HEK293 (cell line): ENCODE results near the gene FRY.

Source experiments
- CTCF ChIA-PET: fragments of 350-600 bp; formaldehyde crosslinking; extraction: SDS; loops from one replicate; lab custom pipeline; 2021; ENCODE audit warnings: antibody characterized with exemption; lab: Yijun Ruan, JAX
- POLR2A ChIA-PET: fragments of 300-600 bp; formaldehyde crosslinking; extraction: SDS; loops from one replicate; lab custom pipeline; 2020; ENCODE audit warnings: antibody characterized with exemption, inconsistent platforms; lab: Yijun Ruan, JAX
- H3K27ac ChIP-seq: fragments of 200-500 bp; sonication (Bioruptor generic); 2 replicates; pipeline ENCODE4 v1.5.1; 2014; ENCODE audit warnings: low read depth, low read length, control low read depth, inconsistent platforms; ENCODE audit errors: extremely low read depth
- H3K36me3 ChIP-seq, 2 experiments: fragments of 200-500 bp in 1 of 2; sonication (Bioruptor generic) in 1 of 2; 1 replicate in 1 of 2; 2 replicates in 1 of 2; pipeline ENCODE4 v1.5.1; 2014 to 2017; ENCODE audit warnings: inconsistent platforms in 2 of 2, low read length in 2 of 2; ENCODE audit not compliant: control insufficient read depth in 2 of 2, insufficient read depth in 1 of 2
- H3K4me1 ChIP-seq: fragments of 200-500 bp; sonication (Bioruptor generic); 2 replicates; pipeline ENCODE4 v1.5.1; 2014; ENCODE audit warnings: mild to moderate bottlenecking, low read length, inconsistent platforms; ENCODE audit not compliant: control insufficient read depth, insufficient read depth
- H3K4me3 ChIP-seq: 2 replicates; pipeline ENCODE4 v1.5.1; 2011; ENCODE audit warnings: low read depth, mild to moderate bottlenecking, control low read depth, low read length, moderate library complexity
- H3K9me3 ChIP-seq: fragments of 200-500 bp; sonication (Bioruptor generic); 2 replicates; pipeline ENCODE4 v1.5.1; 2014; ENCODE audit warnings: low read depth, low read length, inconsistent platforms; ENCODE audit not compliant: control insufficient read depth, insufficient read depth
- CTCF ChIP-seq: fragments of 450-650 bp; formaldehyde crosslinking; IDR thresholded peaks from 2 replicates; pipeline ENCODE4 v1.5.1; 2016; ENCODE audit warnings: missing biosample characterization, missing genetic modification characterization
- EGR2 ChIP-seq: fragments of 450-650 bp; formaldehyde crosslinking; IDR thresholded peaks from 2 replicates; pipeline ENCODE4 v1.5.1; 2016; ENCODE audit warnings: low read depth, missing biosample characterization, missing genetic modification characterization
- HOXD13 ChIP-seq: sonication (generic); formaldehyde crosslinking; IDR thresholded peaks from 2 replicates; pipeline ENCODE4 v1.8.0; 2022; ENCODE audit warnings: missing genetic modification reagents, borderline replicate concordance
- KLF9 ChIP-seq: fragments of 450-650 bp; formaldehyde crosslinking; IDR thresholded peaks from 2 replicates; pipeline ENCODE4 v1.5.1; 2016; ENCODE audit warnings: missing biosample characterization, missing genetic modification characterization, low read depth
- OSR2 ChIP-seq: fragments of 450-650 bp; formaldehyde crosslinking; IDR thresholded peaks from 2 replicates; pipeline ENCODE4 v1.5.1; 2016; ENCODE audit warnings: missing biosample characterization, missing genetic modification characterization
- SCRT2 ChIP-seq: fragments of 450-650 bp; formaldehyde crosslinking; IDR thresholded peaks from 2 replicates; pipeline ENCODE4 v1.5.1; 2016; ENCODE audit warnings: missing biosample characterization, missing genetic modification characterization
- TRIM28 ChIP-seq: IDR thresholded peaks from 2 replicates; pipeline ENCODE4 v1.6.1; 2011; ENCODE audit warnings: low read length, control low read depth, borderline replicate concordance
- YY2 ChIP-seq: fragments of 450-650 bp; formaldehyde crosslinking; IDR thresholded peaks from 2 replicates; pipeline ENCODE4 v1.5.1; 2016; ENCODE audit warnings: missing biosample characterization, missing genetic modification characterization
- ZBTB11 ChIP-seq: fragments of 450-650 bp; formaldehyde crosslinking; conservative IDR thresholded peaks from 2 replicates; pipeline ENCODE4 v1.5.1; 2016; ENCODE audit warnings: low read depth, missing biosample characterization, missing genetic modification characterization
- ZBTB26 ChIP-seq: fragments of 450-650 bp; formaldehyde crosslinking; optimal IDR thresholded peaks from 2 replicates; pipeline ENCODE3; 2016; ENCODE audit warnings: missing biosample characterization, mild to moderate bottlenecking, missing genetic modification characterization
- ZBTB48 ChIP-seq: fragments of 450-650 bp; formaldehyde crosslinking; IDR thresholded peaks from 2 replicates; pipeline ENCODE4 v1.5.1; 2016; ENCODE audit warnings: missing biosample characterization, missing genetic modification characterization
- ZEB2 ChIP-seq: fragments of 450-650 bp; formaldehyde crosslinking; IDR thresholded peaks from 2 replicates; pipeline ENCODE4 v1.5.1; 2016; ENCODE audit warnings: missing biosample characterization, missing genetic modification characterization
- ZNF10 ChIP-seq: fragments of 450-650 bp; formaldehyde crosslinking; IDR thresholded peaks from 2 replicates; pipeline ENCODE4 v1.5.1; 2017; ENCODE audit warnings: missing biosample characterization, missing genetic modification characterization
- ZNF2 ChIP-seq: fragments of 450-650 bp; formaldehyde crosslinking; IDR thresholded peaks from 2 replicates; pipeline ENCODE4 v1.5.1; 2016; ENCODE audit warnings: missing biosample characterization, missing genetic modification characterization
- ZNF202 ChIP-seq: fragments of 450-650 bp; formaldehyde crosslinking; IDR thresholded peaks from 2 replicates; pipeline ENCODE4 v1.5.1; 2016; ENCODE audit warnings: missing biosample characterization, missing genetic modification characterization, borderline replicate concordance
- ZNF211 ChIP-seq: fragments of 450-650 bp; formaldehyde crosslinking; IDR thresholded peaks from 2 replicates; pipeline ENCODE4 v1.5.1; 2016; ENCODE audit warnings: low read depth, missing biosample characterization, missing genetic modification characterization
- ZNF335 ChIP-seq: fragments of 450-650 bp; formaldehyde crosslinking; conservative IDR thresholded peaks from 2 replicates; pipeline ENCODE4 v1.5.1; 2016; ENCODE audit warnings: missing biosample characterization, missing genetic modification characterization
- ZNF558 ChIP-seq: fragments of 450-650 bp; formaldehyde crosslinking; IDR thresholded peaks from 2 replicates; pipeline ENCODE4 v1.5.1; 2016; ENCODE audit warnings: missing biosample characterization, missing genetic modification characterization
- ZNF654 ChIP-seq: fragments of 450-650 bp; formaldehyde crosslinking; IDR thresholded peaks from 2 replicates; pipeline ENCODE4 v1.5.1; 2016; ENCODE audit warnings: low read depth, missing biosample characterization, missing genetic modification characterization
- ZNF677 ChIP-seq: fragments of 450-650 bp; IDR thresholded peaks from 2 replicates; pipeline ENCODE4 v1.5.0; 2018; ENCODE audit warnings: missing biosample characterization, mild to moderate bottlenecking, missing genetic modification characterization, moderate library complexity
- ZNF747 ChIP-seq: fragments of 450-650 bp; formaldehyde crosslinking; IDR thresholded peaks from 2 replicates; pipeline ENCODE4 v1.5.1; 2016; ENCODE audit warnings: missing biosample characterization, missing genetic modification characterization
- ZNF768 ChIP-seq: fragments of 450-650 bp; formaldehyde crosslinking; IDR thresholded peaks from 2 replicates; pipeline ENCODE4 v1.5.1; 2018; ENCODE audit warnings: missing biosample characterization, mild to moderate bottlenecking, missing genetic modification characterization
- ZNF792 ChIP-seq: fragments of 450-650 bp; formaldehyde crosslinking; IDR thresholded peaks from 2 replicates; pipeline ENCODE4 v1.5.1; 2016; ENCODE audit warnings: missing biosample characterization, missing genetic modification characterization
- ZSCAN5A ChIP-seq: fragments of 450-650 bp; formaldehyde crosslinking; IDR thresholded peaks from 2 replicates; pipeline ENCODE4 v1.5.1; 2016; ENCODE audit warnings: missing biosample characterization, missing genetic modification characterization

The FRY gene

GRCh38 chr13:32246468-32246867 is 214.9 kb downstream of the FRY start:
- POLR2A ChIA-PET = no interaction called here
- TF ChIP-seq TRIM28 (peak; percentile 17; the same call in 1 of the 2 replicates), ZBTB48 (tag by site-specific recombination) (peak; percentile 24; the same call in 1 of the 2 replicates), OSR2 (tag by site-specific recombination) (no peak), ZNF335 (tag by site-specific recombination) (peak; percentile 59), ZNF654 (tag by site-specific recombination) (0 out of 2 replicates have a peak, but pooled peaks have one; percentile 15), ZNF2 (peak; percentile 58; the same call in 1 of the 2 replicates), CTCF (tag by site-specific recombination) (peak; percentile 50; the same call in 1 of the 2 replicates), EGR2 (tag by site-specific recombination) (no peak)
- Histone ChIP-seq H3K27ac (no peak overlapping the region), H3K4me1 (no peaks in the 10 kb centered on the region), H3K9me3 (no peaks in the 10 kb centered on the region), H3K36me3 (no peaks in the 10 kb centered on the region), H3K4me3 (no peak overlapping the region)
- CTCF ChIA-PET = interaction anchor here (0.6 to 4.1 kb wide), 16 partner anchors 9 to 395 kb away, joined by 3 to 22 read pairs (median 4); partner anchors contain the start of gene BRCA2

GRCh38 chr13:32247887-32248286 is 216.3 kb downstream of the FRY start:
- ChIA-PET CTCF (interaction anchor here (0.6 to 4.1 kb wide), 4 partner anchors 7 to 112 kb away, joined by 3 to 22 read pairs (median 9); no protein-coding TSS in a partner anchor), POLR2A (no interaction called here)
- no peak for TF ChIP-seq ZNF10 (tag by site-specific recombination)
- TF ChIP-seq, all 188 proteins: peak for 0
- no peaks in the 10 kb centered on the region for H3K9me3 ChIP-seq
- H3K4me3 ChIP-seq = no peak overlapping the region
- no peaks in the 10 kb centered on the region for H3K4me1 ChIP-seq
- H3K36me3 ChIP-seq = no peaks in the 10 kb centered on the region
- H3K27ac ChIP-seq = no peak overlapping the region

- TF ChIP-seq ZBTB11 (tag by site-specific recombination) (no peak), ZNF747 (tag by site-specific recombination) (no peak), ZNF558 (tag by site-specific recombination) (no peak), ZNF202 (tag by site-specific recombination) (no peak), YY2 (tag by site-specific recombination) (no peak), ZNF211 (tag by site-specific recombination) (no peak), ZEB2 (tag by site-specific recombination) (no peak), ZNF677 (tag by site-specific recombination) (no peak), SCRT2 (tag by site-specific recombination) (no peak), ZNF768 (tag by site-specific recombination) (no peak), HOXD13 (CRISPR knock-in tag) (no peak), ZSCAN5A (no peak), KLF9 (tag by site-specific recombination) (no peak), ZNF792 (tag by site-specific recombination) (no peak), ZBTB26 (tag by site-specific recombination) (no peak)
- CTCF ChIA-PET = interaction anchor here (0.7 kb wide), 2 partner anchors 52 to 70 kb away, joined by 3 read pairs; no protein-coding TSS in a partner anchor
- Histone ChIP-seq H3K36me3 (no peaks in the 10 kb centered on the region), H3K27ac (no peak overlapping the region), H3K4me3 (no peak overlapping the region), H3K9me3 (no peaks in the 10 kb centered on the region), H3K4me1 (no peaks in the 10 kb centered on the region)
- POLR2A ChIA-PET = no interaction called here
Observed at GRCh38 chr13:32248801-32249200, 217.2 kb downstream of the FRY start.
